Suprapubic skin (tissue), 4 donors: ENCODE data around the gene CITED1. TPM values are rescaled to one million over a fixed set of nuclear protein-coding genes. Genes with fewer than 3 reads are reported as not detected.

ENCODE experiments used
- DNase-seq, 2 donors: peaks; one replicate each; pipeline ENCODE4 v3.0.0-alpha.2; 2019; ENCODE audit warnings: low spot score in 2 of 2
- H3K27ac ChIP-seq: fragments of 200-600 bp; sonication (generic); one replicate; pipeline ENCODE4 v1.5.1; 2019
- H3K27me3 ChIP-seq: fragments of 200-600 bp; sonication (generic); one replicate; pipeline ENCODE4 v1.5.1; 2019
- H3K36me3 ChIP-seq: fragments of 200-600 bp; sonication (generic); one replicate; pipeline ENCODE4 v1.5.1; 2019
- H3K4me1 ChIP-seq: fragments of 200-600 bp; sonication (generic); one replicate; pipeline ENCODE4 v1.5.1; 2019
- H3K4me3 ChIP-seq: fragments of 200-600 bp; sonication (generic); one replicate; pipeline ENCODE4 v1.5.1; 2019; ENCODE audit warnings: mild to moderate bottlenecking
- H3K9me3 ChIP-seq: fragments of 200-600 bp; sonication (generic); one replicate; pipeline ENCODE4 v1.5.1; 2019
- EP300 ChIP-seq: sonication (generic); formaldehyde crosslinking; IDR thresholded peaks from one replicate; pipeline ENCODE4 v1.6.1; 2017; ENCODE audit warnings: antibody characterized with exemption
- POLR2A ChIP-seq, 2 donors: fragments of 450-650 bp; IDR thresholded peaks; one replicate each; pipeline ENCODE4 v1.6.1; 2017; ENCODE audit warnings: antibody characterized with exemption in 2 of 2, mild to moderate bottlenecking in 2 of 2, moderate library complexity in 2 of 2
- POLR2AphosphoS5 ChIP-seq, 3 donors: sonication (generic); formaldehyde crosslinking; IDR thresholded peaks; one replicate each; pipeline ENCODE4 v1.6.1; 2017; ENCODE audit warnings: antibody characterized with exemption in 3 of 3
- WGBS: methylation state at CpG from one replicate; pipeline ENCODE4 v1.1.5; 2018; 5-methylcytosine and 5-hydroxymethylcytosine counted together
- total RNA-seq, 4 donors: library from RNA; depleted of rRNA; stranded (reverse); fragments of >200 nt; gene quantifications; one replicate each; pipeline ENCODE4 v1.1.0, GENCODE V29; 2016
- TF ChIP-seq, protein P1 (sequence below), 2 donors: fragments of 200-600 bp in 1 of 2; fragments of 450-650 bp in 1 of 2; sonication (generic) in 1 of 2; IDR thresholded peaks; one replicate each; pipeline ENCODE4 v1.5.1; 2016 to 2019; ENCODE audit warnings: antibody characterized with exemption in 2 of 2, mild to moderate bottlenecking in 1 of 2, moderate library complexity in 1 of 2

Gene CITED1
- total RNA-seq, 4 donors from 2014 or later: 0.76 to 3.0 TPM; not detected in 2

DNA sequence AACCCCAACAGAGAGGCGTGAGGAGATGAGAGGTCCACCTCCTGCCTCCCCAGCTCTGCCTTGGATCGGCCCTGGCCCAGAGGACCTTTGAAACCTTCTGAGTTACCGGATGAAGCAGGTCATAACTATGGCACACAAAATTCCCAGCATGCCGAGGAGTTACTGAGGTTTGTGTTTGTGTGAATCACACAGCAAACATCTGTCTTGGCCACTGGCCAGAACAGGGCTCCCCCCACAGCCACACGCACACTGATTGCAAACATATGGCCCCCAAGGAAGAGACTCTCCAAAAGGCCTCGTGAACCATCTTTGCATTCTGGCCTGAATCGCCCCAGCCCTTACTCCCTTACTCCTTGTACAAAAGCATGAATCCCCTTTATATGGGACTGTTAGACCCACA lies 47.5 kb downstream of the CITED1 start:
- no peaks in the 10 kb centered on the region for H3K27me3 ChIP-seq
- H3K36me3 ChIP-seq: no peaks in the 10 kb centered on the region
- no peaks in the 10 kb centered on the region for H3K4me1 ChIP-seq
- H3K9me3 ChIP-seq: no peaks in the 10 kb centered on the region
- 64% methylated on average over 7 of the region's 7 CpGs for WGBS
- DNase-seq: no peak
- H3K4me3 ChIP-seq: no peak overlapping the region
- no peak overlapping the region for H3K27ac ChIP-seq
- TF ChIP-seq POLR2A (IDR thresholded peaks at IDR 0.05) (no peak), POLR2AphosphoS5 (IDR thresholded peaks at IDR 0.05) (no peak), EP300 (no peak)
- TF ChIP-seq, protein P1, sequence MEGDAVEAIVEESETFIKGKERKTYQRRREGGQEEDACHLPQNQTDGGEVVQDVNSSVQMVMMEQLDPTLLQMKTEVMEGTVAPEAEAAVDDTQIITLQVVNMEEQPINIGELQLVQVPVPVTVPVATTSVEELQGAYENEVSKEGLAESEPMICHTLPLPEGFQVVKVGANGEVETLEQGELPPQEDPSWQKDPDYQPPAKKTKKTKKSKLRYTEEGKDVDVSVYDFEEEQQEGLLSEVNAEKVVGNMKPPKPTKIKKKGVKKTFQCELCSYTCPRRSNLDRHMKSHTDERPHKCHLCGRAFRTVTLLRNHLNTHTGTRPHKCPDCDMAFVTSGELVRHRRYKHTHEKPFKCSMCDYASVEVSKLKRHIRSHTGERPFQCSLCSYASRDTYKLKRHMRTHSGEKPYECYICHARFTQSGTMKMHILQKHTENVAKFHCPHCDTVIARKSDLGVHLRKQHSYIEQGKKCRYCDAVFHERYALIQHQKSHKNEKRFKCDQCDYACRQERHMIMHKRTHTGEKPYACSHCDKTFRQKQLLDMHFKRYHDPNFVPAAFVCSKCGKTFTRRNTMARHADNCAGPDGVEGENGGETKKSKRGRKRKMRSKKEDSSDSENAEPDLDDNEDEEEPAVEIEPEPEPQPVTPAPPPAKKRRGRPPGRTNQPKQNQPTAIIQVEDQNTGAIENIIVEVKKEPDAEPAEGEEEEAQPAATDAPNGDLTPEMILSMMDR (IDR thresholded peaks at IDR 0.05): no peak

DNA sequence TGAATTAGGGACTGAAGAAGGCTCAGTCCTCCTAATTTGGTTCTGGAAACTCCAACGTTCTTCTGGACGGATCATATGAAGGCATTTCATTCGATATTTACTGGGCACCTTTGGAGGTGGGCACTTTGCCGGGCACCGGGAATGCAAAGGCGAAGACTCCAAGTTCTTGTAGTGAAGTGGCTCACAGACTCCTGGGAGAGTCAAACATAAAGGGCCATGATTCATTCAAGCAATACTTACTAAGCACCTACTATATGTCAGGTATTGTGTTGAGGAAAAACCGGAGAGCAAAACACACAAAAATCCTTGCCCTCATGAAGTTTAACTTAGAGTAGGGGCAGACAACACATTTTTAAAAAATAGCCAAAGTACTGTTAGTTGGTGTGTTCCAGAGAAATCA lies 49.9 kb downstream of the CITED1 start:
- Histone ChIP-seq H3K4me3 (no peak overlapping the region), H3K9me3 (no peaks in the 10 kb centered on the region), H3K36me3 (no peaks in the 10 kb centered on the region), H3K27me3 (no peaks in the 10 kb centered on the region), H3K4me1 (no peaks in the 10 kb centered on the region), H3K27ac (no peak overlapping the region)
- TF ChIP-seq POLR2A (IDR thresholded peaks at IDR 0.05) (no peak), POLR2AphosphoS5 (IDR thresholded peaks at IDR 0.05) (no peak), EP300 (no peak)
- TF ChIP-seq, protein P1 (IDR thresholded peaks at IDR 0.05): no peak
- no peak for DNase-seq
- 85% methylated on average over 7 of the region's 7 CpGs for WGBS

DNA sequence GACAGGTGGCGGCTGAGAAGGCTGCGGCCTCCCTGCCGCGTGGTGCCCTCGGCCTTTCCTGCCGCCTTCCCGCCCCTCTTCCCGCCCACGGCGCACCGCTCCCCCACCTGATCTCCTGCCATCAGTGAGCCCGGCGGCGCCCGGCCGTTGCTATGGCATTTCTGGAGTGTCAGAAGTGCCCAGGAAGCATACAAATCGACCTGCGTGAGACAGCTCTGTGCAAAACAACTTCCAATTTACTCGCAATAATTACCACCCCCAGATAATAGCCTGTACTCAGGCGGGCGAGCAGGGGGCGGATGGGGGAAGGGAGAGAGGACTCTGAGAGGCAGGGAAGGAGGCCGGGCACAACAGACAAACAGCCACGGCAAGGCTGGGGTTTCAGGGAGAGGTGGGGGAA lies 50.3 kb downstream of the CITED1 start:
- Histone ChIP-seq H3K36me3 (no peaks in the 10 kb centered on the region), H3K27me3 (no peaks in the 10 kb centered on the region), H3K9me3 (no peaks in the 10 kb centered on the region), H3K27ac (no peak overlapping the region), H3K4me3 (no peak overlapping the region), H3K4me1 (no peaks in the 10 kb centered on the region)
- no peak for TF ChIP-seq EP300
- TF ChIP-seq POLR2AphosphoS5 (IDR thresholded peaks at IDR 0.05): no peak
- TF ChIP-seq, protein P1 (IDR thresholded peaks at IDR 0.05): no peak
- DNase-seq: no peak
- WGBS: 19% methylated on average over 23 of the region's 24 CpGs

DNA sequence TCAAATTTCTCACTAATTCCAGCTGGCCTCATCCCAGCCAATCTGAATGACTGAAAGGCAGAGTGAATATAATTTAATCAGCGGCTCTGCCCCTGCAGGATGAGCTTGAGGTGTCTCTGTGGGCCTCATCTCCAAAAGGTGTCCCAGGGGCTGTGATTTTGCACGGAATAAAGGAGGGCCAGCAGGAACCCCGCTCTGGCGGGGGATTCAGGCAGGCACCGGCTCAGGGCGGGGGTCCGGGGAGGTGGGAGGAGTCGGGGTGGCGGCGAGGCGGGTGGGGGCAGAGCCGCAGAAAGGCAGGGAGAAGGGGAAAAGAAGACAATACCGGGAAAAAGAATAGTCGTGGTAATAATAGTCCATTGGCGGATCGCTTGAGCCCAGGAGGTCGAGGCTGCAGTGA lies 50.9 kb downstream of the CITED1 start:
- TF ChIP-seq POLR2A (IDR thresholded peaks at IDR 0.05) (no peak), POLR2AphosphoS5 (IDR thresholded peaks at IDR 0.05) (no peak), EP300 (no peak)
- TF ChIP-seq, protein P1 (IDR thresholded peaks at IDR 0.05): no peak
- DNase-seq: no peak
- WGBS: 34% methylated on average over 17 of the region's 17 CpGs
- H3K27ac ChIP-seq: no peak overlapping the region
- H3K4me1 ChIP-seq: no peaks in the 10 kb centered on the region
- H3K36me3 ChIP-seq: no peaks in the 10 kb centered on the region
- H3K9me3 ChIP-seq: no peaks in the 10 kb centered on the region
- no peak overlapping the region for H3K4me3 ChIP-seq
- no peaks in the 10 kb centered on the region for H3K27me3 ChIP-seq

DNA sequence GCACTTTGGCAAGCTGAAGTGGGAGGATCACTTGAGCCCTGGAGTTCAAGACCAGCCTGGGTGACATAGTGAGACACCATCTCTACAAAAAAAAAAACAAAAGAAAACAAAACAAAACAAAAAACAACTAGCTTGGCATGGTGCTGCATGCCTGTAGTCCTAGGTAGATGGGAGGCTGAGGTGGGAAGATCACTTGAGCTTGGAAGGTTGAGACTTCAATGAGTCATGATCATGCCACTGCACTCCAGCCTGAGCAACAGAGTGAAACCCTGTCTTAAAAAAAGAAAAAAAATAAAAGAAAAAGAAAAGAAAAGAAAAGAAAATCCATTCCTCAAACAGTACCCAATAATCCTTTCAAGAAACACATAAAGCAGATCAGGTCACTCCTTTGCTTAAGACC lies 52.0 kb downstream of the CITED1 start:
- no peak for DNase-seq
- no peak overlapping the region for H3K27ac ChIP-seq
- H3K4me1 ChIP-seq: no peaks in the 10 kb centered on the region
- H3K27me3 ChIP-seq: no peaks in the 10 kb centered on the region
- TF ChIP-seq EP300: no peak
- H3K4me3 ChIP-seq: no peak overlapping the region
- no peaks in the 10 kb centered on the region for H3K9me3 ChIP-seq
- H3K36me3 ChIP-seq: no peaks in the 10 kb centered on the region

Other genes with a start within 250 kb of the CITED1 start
- 1 to 10 TPM; 1.2 to 2.4 (median 1.3) TPM for gene RTL5, start 174.0 kb downstream of the CITED1 start, total RNA-seq
- 10 to 100 TPM in 2 of 4 donors, 1 to 10 TPM in 2; 4.3 to 16.5 (median 11.8) TPM for gene PIN4, start 124.2 kb downstream of the CITED1 start, total RNA-seq
- gene ERCC6L, start 66.9 kb downstream of the CITED1 start, total RNA-seq: under 1 TPM; 0.30 to 0.68 (median 0.41) TPM
- gene RPS4X, start 28.7 kb downstream of the CITED1 start, total RNA-seq: 1,000 to 10,000 TPM in 3 of 4 donors, 100 to 1,000 TPM in 1; 982 to 1,719 (median 1,242) TPM